DOHH2 (cell line): ENCODE results near the gene STPG2.

ENCODE experiments used
- H3F3A ChIP-seq: fragments of 200-600 bp; sonication (generic), shearing (Covaris generic); 2 replicates; pipeline ENCODE4 v1.6.0; 2016; ENCODE audit warnings: antibody characterized with exemption, mild to moderate bottlenecking; ENCODE audit not compliant: control insufficient read depth, insufficient read depth
- H3K27ac ChIP-seq: fragments of 200-600 bp; sonication (generic); 2 replicates; pipeline ENCODE4 v1.5.1; 2014; ENCODE audit warnings: low read depth, mild to moderate bottlenecking, low read length, moderate library complexity
- H3K27me3 ChIP-seq: fragments of 200-600 bp; sonication (generic); 2 replicates; pipeline ENCODE4 v1.6.1; 2014; ENCODE audit warnings: mild to moderate bottlenecking, low read length, mixed read lengths; ENCODE audit not compliant: control insufficient read depth
- H3K36me3 ChIP-seq: fragments of 200-600 bp; sonication (generic); 2 replicates; pipeline ENCODE4 v1.6.1; 2014; ENCODE audit warnings: mild to moderate bottlenecking, low read length, moderate library complexity, mixed read lengths; ENCODE audit not compliant: control insufficient read depth
- H3K4me1 ChIP-seq: fragments of 200-600 bp; sonication (generic); 2 replicates; pipeline ENCODE4 v1.6.1; 2014; ENCODE audit warnings: mild to moderate bottlenecking, low read length, mixed read lengths; ENCODE audit not compliant: control insufficient read depth
- H3K4me2 ChIP-seq: fragments of 200-600 bp; sonication (generic); 2 replicates; pipeline ENCODE4 v1.6.0; 2014; ENCODE audit warnings: mild to moderate bottlenecking, low read length, moderate library complexity
- H3K4me3 ChIP-seq: fragments of 200-600 bp; sonication (generic); 2 replicates; pipeline ENCODE4 v1.5.1; 2014; ENCODE audit warnings: mild to moderate bottlenecking, low read length, mixed read lengths
- H3K79me2 ChIP-seq: fragments of 200-600 bp; sonication (generic); 2 replicates; pipeline ENCODE4 v1.6.1; 2014; ENCODE audit warnings: mild to moderate bottlenecking, low read length, mixed read lengths; ENCODE audit not compliant: control insufficient read depth
- H3K9me2 ChIP-seq: fragments of 200-600 bp; sonication (generic); replicated peaks from 2 replicates; pipeline ENCODE4 v1.6.1; 2014; ENCODE audit warnings: mild to moderate bottlenecking, low read length, mixed read lengths; ENCODE audit not compliant: control insufficient read depth
- H3K9me3 ChIP-seq: fragments of 200-600 bp; sonication (generic); 2 replicates; pipeline ENCODE4 v1.6.1; 2014; ENCODE audit warnings: antibody characterized with exemption, low read length, mixed read lengths; ENCODE audit not compliant: control insufficient read depth, insufficient read depth
- H4K20me1 ChIP-seq: fragments of 200-600 bp; sonication (generic); 2 replicates; pipeline ENCODE4 v1.6.0; 2014; ENCODE audit warnings: low read depth, mild to moderate bottlenecking, antibody characterized with exemption, low read length, moderate library complexity; ENCODE audit not compliant: control insufficient read depth, insufficient read depth
- CTCF ChIP-seq: fragments of 200-600 bp; sonication (generic); IDR thresholded peaks from one replicate; pipeline ENCODE4 v1.5.1; 2014; ENCODE audit warnings: antibody characterized with exemption, mild to moderate bottlenecking, low read depth, low read length; ENCODE audit not compliant: poor library complexity, severe bottlenecking
- EZH2phosphoT487 ChIP-seq: fragments of 200-600 bp; sonication (generic); IDR thresholded peaks from 2 replicates; pipeline ENCODE4 v1.6.1; 2017; ENCODE audit warnings: borderline replicate concordance, mild to moderate bottlenecking, antibody characterized with exemption, low read length, moderate library complexity, mixed read lengths

STPG2 gene

GRCh38 chr4:97866821-97867556 is 276.3 kb downstream of the STPG2 start:
- Histone ChIP-seq H3F3A (no peaks in the 10 kb centered on the region), H3K4me2 (no peak overlapping the region), H3K9me3 (no peaks in the 10 kb centered on the region), H4K20me1 (no peaks in the 10 kb centered on the region), H3K27me3 (no peaks in the 10 kb centered on the region), H3K4me3 (no peak overlapping the region), H3K4me1 (no peaks in the 10 kb centered on the region), H3K9me2 (no peaks in the 10 kb centered on the region), H3K36me3 (no peaks in the 10 kb centered on the region), H3K27ac (no peak overlapping the region), H3K79me2 (no peaks in the 10 kb centered on the region)
- no peak for TF ChIP-seq CTCF
- TF ChIP-seq EZH2phosphoT487 = no peak

- Histone ChIP-seq H4K20me1 (no peaks in the 10 kb centered on the region), H3K79me2 (no peaks in the 10 kb centered on the region), H3K36me3 (no peaks in the 10 kb centered on the region), H3F3A (no peaks in the 10 kb centered on the region), H3K9me3 (no peaks in the 10 kb centered on the region), H3K4me3 (no peak overlapping the region), H3K9me2 (no peaks in the 10 kb centered on the region), H3K4me1 (no peaks in the 10 kb centered on the region), H3K27me3 (no peaks in the 10 kb centered on the region), H3K4me2 (no peak overlapping the region), H3K27ac (no peak overlapping the region)
- TF ChIP-seq EZH2phosphoT487 (no peak), CTCF (no peak)
Measured at GRCh38 chr4:97851115-97851514, 292.2 kb downstream of the STPG2 start.

- Histone ChIP-seq H3K79me2 (no peaks in the 10 kb centered on the region), H3K9me3 (no peaks in the 10 kb centered on the region), H4K20me1 (no peaks in the 10 kb centered on the region), H3K27ac (no peak overlapping the region), H3K9me2 (no peaks in the 10 kb centered on the region), H3K27me3 (no peaks in the 10 kb centered on the region), H3F3A (no peaks in the 10 kb centered on the region), H3K4me3 (no peak overlapping the region), H3K4me1 (no peaks in the 10 kb centered on the region), H3K4me2 (no peak overlapping the region), H3K36me3 (no peaks in the 10 kb centered on the region)
- TF ChIP-seq EZH2phosphoT487 = no peak
- no peak for TF ChIP-seq CTCF
Measured at GRCh38 chr4:97845758-97846157, 297.5 kb downstream of the STPG2 start.
